GM19351 (cell line): ENCODE measurements around the gene APPL2.
"Not testable (repeated sequence)": the region's sequence is repeated elsewhere in the genome, so short reads cannot be mapped to it uniquely, and the experiment has no call there.

ENCODE experiments used
- ATAC-seq: cut with Tn5 transposase; IDR thresholded peaks from one replicate; pipeline ENCODE4 v1.9.1; 2021; ENCODE audit warnings: mild to moderate bottlenecking, moderate library complexity; ENCODE audit not compliant: unreplicated experiment

Gene APPL2

GRCh38 chr12:105198961-105199360, 37.0 kb downstream of the APPL2 start:
- no peak for ATAC-seq

- ATAC-seq: no peak
These were observed 39.9 kb downstream of the APPL2 start for GRCh38 chr12:105196090-105196489.

DNA sequence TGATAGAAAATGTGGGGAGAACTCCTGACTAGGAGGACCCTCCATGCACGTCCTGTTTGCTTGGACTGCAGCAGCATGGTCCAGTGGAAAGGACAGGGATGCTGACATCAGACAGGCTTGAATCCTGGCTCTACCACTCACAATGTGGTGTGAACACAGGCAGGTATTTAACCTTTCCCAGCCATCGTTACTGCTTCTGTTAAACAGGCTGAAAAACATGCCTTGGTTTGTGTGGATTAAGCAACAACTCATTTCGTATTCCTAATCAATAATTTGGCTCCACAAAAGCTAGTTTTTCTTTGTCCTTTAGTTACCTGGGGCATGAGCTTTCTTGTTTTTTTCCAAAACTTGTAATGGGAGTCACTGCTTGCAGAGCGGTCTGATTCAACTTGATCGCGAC, 41.0 kb downstream of the APPL2 start:
- no peak for ATAC-seq

DNA sequence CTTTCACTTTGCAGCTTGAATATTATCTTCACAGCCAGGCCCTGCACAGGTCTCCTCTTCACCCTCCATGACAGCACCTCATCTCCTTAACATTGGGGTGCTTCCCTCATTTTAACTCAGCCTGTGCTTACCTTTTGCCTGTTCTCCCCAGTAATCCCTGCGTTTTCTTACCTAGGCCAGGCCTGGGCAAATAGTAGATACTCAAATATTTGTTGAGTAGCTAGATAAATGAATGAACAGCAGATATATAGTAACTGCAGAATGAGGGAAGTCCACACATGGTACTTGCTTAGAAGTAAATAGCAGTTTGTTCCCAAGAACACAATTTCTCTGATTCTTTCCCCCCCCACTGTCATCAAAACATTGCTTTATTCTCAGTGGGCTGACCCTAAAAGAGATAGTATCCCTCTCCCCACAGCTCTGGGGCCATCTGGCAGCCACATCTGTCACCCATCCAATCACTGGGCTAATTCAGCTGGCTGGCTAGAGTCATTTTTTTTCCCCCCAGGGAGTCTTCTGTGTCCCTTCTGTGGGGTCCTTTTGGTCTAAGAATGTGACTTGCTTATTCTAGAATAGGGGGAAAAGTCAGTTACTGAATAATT, 43.2 kb downstream of the APPL2 start:
- no peak for ATAC-seq

- ATAC-seq: no peak
These were observed 45.4 kb downstream of the APPL2 start for GRCh38 chr12:105190530-105190929.

GRCh38 chr12:105189293-105189692, 46.7 kb downstream of the APPL2 start:
- no peak for ATAC-seq

DNA sequence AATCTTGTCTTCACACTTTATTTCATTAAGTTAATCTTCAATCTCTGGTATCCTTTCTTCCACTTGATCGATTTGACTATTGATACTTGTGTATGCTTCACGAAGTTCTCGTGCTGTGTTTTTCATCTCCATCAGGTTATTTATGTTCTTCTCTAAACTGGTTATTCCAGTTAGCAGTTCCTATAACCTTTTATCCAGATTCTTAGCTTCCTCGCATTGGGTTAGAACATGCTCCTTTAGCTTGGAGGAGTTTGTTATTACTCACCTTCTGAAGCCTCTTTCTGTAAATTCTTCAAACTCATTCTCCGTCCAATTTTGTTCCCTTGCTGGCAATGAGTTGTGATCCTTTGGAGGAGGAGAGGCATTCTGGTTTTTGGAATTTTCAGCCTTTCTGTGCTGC, 52.0 kb downstream of the APPL2 start:
- not testable (repeated sequence) for ATAC-seq

DNA sequence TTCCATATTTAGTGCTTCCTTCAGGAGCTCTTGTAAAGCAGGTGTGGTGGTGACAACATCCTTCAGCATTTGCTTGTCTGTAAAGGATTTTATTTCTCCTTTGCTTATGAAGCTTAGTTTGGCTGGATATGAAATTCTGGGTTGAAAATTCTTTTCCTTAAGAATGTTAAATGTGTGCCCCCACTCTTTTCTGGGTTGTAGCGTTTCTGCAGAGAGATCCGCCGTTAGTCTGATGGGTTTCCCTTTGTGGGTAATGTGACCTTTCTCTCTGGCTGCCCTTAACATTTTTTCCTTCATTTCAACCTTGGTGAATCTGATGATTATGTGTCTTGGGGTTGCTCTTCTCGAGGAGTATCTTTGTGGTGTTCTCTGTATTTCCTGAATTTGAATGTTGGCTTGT, 52.6 kb downstream of the APPL2 start:
- not testable (repeated sequence) for ATAC-seq

GRCh38 chr12:105179114-105179513, 56.9 kb downstream of the APPL2 start:
- ATAC-seq: not testable (repeated sequence)

DNA sequence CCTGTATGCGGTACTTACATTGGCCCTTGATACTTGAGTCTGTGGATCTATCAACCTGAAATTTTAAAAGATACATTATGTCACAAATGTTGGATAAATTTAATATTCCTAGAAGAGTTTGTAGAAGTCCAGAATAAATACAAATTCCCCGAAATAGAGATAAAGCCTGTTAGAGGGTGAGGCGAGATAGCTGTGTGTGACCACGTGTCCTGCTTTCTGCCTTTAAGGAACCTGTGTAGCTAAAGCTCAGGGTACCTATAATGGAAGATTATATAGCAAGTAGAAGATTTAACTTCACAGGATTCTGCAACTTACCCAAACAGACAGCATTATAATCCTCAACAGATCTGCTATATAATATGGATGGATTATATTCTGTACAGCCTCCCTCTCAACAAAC, 58.8 kb downstream of the APPL2 start:
- no peak for ATAC-seq

DNA sequence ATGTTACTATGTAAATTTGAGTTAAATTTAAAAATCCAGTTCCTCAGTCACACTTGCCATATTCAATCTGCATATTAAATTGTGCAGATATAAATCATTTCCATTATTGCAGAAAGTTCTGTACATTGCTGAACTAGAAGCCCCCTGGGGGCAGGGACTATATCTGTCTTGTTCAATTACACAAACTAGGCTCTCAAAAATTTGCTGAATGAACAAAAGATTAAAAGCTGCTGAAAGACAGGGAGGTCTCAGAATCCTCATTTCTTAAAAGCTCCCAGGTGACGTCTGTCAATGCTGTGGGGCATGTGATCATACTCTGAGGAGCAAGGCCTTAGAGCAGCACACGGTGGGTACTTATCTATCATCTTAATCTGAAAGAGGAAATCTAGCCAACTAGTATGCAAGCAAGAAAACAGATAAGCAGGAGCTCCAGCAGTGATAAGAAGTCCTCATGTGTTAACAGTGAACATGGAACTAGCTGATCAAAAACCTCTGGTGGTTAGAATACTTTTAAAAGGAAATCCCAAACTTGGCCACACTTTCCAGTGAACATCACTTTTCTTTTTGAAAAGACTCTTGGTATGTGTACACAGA, 60.5 kb downstream of the APPL2 start:
- no peak for ATAC-seq

DNA sequence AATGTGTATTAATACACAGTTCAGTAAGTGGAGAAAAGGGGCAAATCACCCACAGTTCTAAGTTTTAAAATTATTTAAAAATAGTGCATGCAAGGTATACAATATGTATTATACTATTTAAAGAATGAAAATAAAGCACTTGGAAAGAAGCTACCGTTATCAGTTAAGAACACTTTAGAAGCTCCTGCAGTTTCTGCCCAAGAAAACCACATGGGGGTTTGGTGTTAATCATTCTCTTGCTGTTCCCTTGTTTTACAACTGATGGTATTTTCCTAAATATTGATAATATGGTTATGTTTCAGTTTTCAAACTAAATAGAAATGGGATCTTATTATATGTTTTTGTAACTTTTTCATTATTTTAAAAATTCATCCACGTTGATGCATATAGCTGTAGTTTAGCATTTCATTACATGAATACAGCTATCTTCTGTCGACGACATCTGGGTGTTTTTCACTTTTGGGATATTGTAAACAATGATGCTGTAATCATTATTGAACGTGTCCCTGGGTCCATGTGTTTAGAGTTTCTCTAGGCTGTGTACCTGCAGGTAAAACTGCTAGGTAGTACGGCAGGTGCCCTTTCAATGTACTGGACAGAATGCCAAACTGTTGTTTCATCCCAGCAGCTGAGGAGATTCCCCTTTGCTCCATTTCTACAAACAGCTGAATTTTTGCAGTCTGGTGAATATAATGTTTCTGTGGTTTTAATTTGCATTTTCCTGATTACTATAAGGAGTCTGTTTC, 64.1 kb downstream of the APPL2 start:
- no peak for ATAC-seq

DNA sequence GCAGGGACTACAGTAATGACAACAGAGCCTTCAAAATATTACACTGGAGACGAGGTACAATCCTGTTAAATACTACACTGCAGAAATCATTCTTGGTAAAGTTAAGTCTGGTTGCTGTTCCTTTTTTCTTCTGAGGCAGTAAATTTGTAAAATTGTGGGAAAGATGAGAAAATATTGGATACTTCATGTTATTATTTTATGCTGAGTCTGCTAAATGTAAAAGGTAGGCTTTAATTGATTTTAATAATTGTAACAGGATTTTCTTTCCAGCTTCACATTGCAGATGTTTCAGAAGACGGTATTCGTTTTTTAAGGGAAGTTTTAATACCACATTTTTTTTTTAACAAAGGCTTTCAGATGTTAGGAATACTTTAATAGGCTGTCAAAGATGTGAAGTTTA, 65.8 kb downstream of the APPL2 start:
- no peak for ATAC-seq

GRCh38 chr12:105168006-105168405, 68.0 kb downstream of the APPL2 start:
- ATAC-seq: no peak

- no peak for ATAC-seq
These were observed 68.6 kb downstream of the APPL2 start for GRCh38 chr12:105167346-105167745.

DNA sequence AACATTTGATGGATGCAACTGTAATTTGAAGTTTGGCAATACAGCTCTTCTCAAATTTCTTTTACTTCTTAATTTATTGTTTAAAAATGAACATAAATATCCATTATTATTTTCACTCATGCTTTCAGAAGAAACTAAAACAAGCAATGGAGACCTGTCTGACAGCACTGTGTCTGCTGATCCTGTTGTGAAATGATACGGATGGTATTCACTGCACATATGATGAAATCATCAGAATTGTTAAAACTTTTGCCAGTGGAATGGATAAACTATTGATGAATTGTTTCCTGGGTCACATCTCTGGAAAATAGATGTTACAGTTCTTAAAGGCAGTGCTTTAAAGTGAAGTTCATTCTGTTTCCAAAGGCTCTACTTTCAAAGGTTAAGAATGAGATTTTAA, 69.2 kb downstream of the APPL2 start:
- ATAC-seq: no peak

DNA sequence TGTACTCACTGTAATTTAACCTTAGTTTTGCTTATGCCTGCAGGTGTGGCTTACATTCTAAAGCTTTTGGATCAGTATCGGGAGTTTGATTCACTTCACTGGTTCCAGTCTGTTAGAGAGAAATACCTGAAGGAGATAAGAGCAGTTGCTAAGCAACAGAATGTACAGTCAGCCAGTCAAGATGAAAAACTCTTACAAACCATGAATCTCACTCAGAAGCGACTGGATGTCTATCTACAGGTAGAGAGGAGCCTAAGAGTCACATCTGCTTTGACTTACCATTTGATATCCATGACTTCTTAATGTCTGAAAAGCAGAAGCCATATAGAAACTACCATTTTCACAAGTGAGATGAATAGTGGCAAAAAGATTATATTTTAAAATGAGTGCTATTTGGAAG, 71.9 kb downstream of the APPL2 start:
- ATAC-seq: no peak

GRCh38 chr12:105162174-105162573, 73.8 kb downstream of the APPL2 start:
- no peak for ATAC-seq

- no peak for ATAC-seq
These were observed 77.1 kb downstream of the APPL2 start for GRCh38 chr12:105158876-105159275.

- no peak for ATAC-seq
These were observed 78.4 kb downstream of the APPL2 start for GRCh38 chr12:105157606-105158005.

DNA sequence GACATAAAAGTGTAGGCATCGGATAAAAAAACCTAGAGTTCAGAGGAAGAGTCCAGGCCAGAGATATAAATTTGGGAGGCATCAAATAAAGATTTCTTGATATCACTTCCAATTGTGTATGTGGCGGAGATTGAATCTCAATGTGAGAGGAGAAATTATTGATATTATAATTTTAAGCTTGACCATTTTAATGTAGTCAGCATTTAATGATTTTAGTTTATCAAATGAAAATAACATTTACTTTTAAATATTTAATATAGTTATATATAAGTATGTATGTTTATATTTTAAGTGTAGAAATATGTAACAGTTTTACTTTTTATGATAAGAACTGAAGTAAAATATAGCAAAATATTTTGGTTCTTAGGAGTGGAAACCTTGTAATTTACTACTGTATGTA, 79.7 kb downstream of the APPL2 start:
- no peak for ATAC-seq

- ATAC-seq: no peak
These were observed 93.7 kb downstream of the APPL2 start for GRCh38 chr12:105142259-105142658.
